ENCODE results near the gene SNX10. TPM values are rescaled to one million over a fixed set of nuclear protein-coding genes. Genes with fewer than 3 reads are reported as not detected.
"Not testable (repeated sequence)": the region's sequence is repeated elsewhere in the genome, so short reads cannot be mapped to it uniquely, and the experiment has no call there.

The SNX10 gene
- 10 to 100 TPM; 25.7 to 75.6 TPM for total RNA-seq
- polyA plus RNA-seq (ENCODE audit: insufficient read length in 6 of 6), result 10 to 100 TPM in 2 of 6 donors, 1 to 10 TPM in 4; 7.4 to 11.1 (median 9.3) TPM
- long read RNA-seq, donor 1, partial matches to known transcripts, result 0 of 4 reads
- long read RNA-seq, donor 1, other reads (novel, unspliced or antisense), result 0 of 4 reads
- long read RNA-seq, donor 2, partial matches to known transcripts, result 0 of 2 reads
- long read RNA-seq, donor 2, other reads (novel, unspliced or antisense), result 0 of 2 reads
- long read RNA-seq, donor 3, partial matches to known transcripts, result 0 of 3 reads
- long read RNA-seq, donor 3, other reads (novel, unspliced or antisense), result 0 of 3 reads
- long read RNA-seq, donor 4, partial matches to known transcripts, result 8 of 14 reads
- long read RNA-seq, donor 4, other reads (novel, unspliced or antisense), result 3 of 14 reads
- long read RNA-seq, donor 5, partial matches to known transcripts, result 0 of 7 reads
- long read RNA-seq, donor 5, other reads (novel, unspliced or antisense), result 5 of 7 reads
- long read RNA-seq, donor 6, partial matches to known transcripts, result 0 of 3 reads
- long read RNA-seq, donor 6, other reads (novel, unspliced or antisense), result 0 of 3 reads
- long read RNA-seq, donor 7, transcript SNX10-201 (7 exons, 2,546 nt), result major isoform, 6 of 6 reads
- long read RNA-seq, donor 7, partial matches to known transcripts, result 0 of 6 reads
- long read RNA-seq, donor 7, other reads (novel, unspliced or antisense), result 0 of 6 reads
- long read RNA-seq, donor 8, partial matches to known transcripts, result 0 of 4 reads
- long read RNA-seq, donor 8, other reads (novel, unspliced or antisense), result 0 of 4 reads
- long read RNA-seq, donor 9, result 0 reads
- long read RNA-seq, donor 10, partial matches to known transcripts, result 9 of 12 reads
- long read RNA-seq, donor 10, other reads (novel, unspliced or antisense), result 3 of 12 reads
- long read RNA-seq, donor 11, transcript SNX10-201 (7 exons, 2,546 nt), result major isoform, 30 of 117 reads
- long read RNA-seq, donor 11, partial matches to known transcripts, result 87 of 117 reads
- long read RNA-seq, donor 11, other reads (novel, unspliced or antisense), result 0 of 117 reads
- long read RNA-seq, donor 12, partial matches to known transcripts, result 0 of 3 reads
- long read RNA-seq, donor 12, other reads (novel, unspliced or antisense), result 0 of 3 reads

GRCh38 chr7:26291699-26292538 lies at the start of gene SNX10:
SNX10 (plus strand) TSS chr7:26291862; CDS start chr7:26346443, 54,581 bp downstream.
- peak; percentile 37 to 94 (median 70) for DNase-seq
- no peak for TF ChIP-seq CTCF (IDR thresholded peaks at IDR 0.05)
- peaks cover 0 to 42% of the 10 kb centered on the region in 2 donors for H3K4me1 ChIP-seq
- no peaks in the 10 kb centered on the region for H3K27me3 ChIP-seq
- peak within 1 kb of the TSS; percentile 39 to 86 for H3K27ac ChIP-seq
- ATAC-seq, result peak; percentile 88
- H3K4me3 ChIP-seq, result peak within 1 kb of the TSS; percentile 47 to 55
- H3K36me3 ChIP-seq, result no peaks in the 10 kb centered on the region
- intact Hi-C loops (cut with DNase I), result no loop called here
- H3K9me3 ChIP-seq, result no peaks in the 10 kb centered on the region

GRCh38 chr7:26245150-26245549 lies 46.5 kb upstream of the SNX10 start:
- H3K27me3 ChIP-seq, result no peaks in the 10 kb centered on the region
- intact Hi-C loops (cut with DNase I), result no loop called here
- H3K36me3 ChIP-seq, result no peaks in the 10 kb centered on the region
- no peak for TF ChIP-seq CTCF (IDR thresholded peaks at IDR 0.05)
- H3K4me3 ChIP-seq, result no peak overlapping the region
- no peaks in the 10 kb centered on the region for H3K4me1 ChIP-seq
- ATAC-seq, result no peak
- DNase-seq, result no peak
- no peaks in the 10 kb centered on the region for H3K9me3 ChIP-seq
- no peak overlapping the region for H3K27ac ChIP-seq

GRCh38 chr7:26250239-26250638 lies 41.4 kb upstream of the SNX10 start:
- no peak overlapping the region for H3K4me3 ChIP-seq
- intact Hi-C loops (cut with DNase I), result no loop called here
- no peaks in the 10 kb centered on the region for H3K36me3 ChIP-seq
- H3K4me1 ChIP-seq, result no peaks in the 10 kb centered on the region
- H3K27me3 ChIP-seq, result no peaks in the 10 kb centered on the region
- ATAC-seq (no peak), DNase-seq (no peak)
- H3K9me3 ChIP-seq, result no peaks in the 10 kb centered on the region
- H3K27ac ChIP-seq, result no peak overlapping the region
- no peak for TF ChIP-seq CTCF (IDR thresholded peaks at IDR 0.05)

- H3K27me3 ChIP-seq; ATAC-seq; H3K4me3 ChIP-seq; H3K27ac ChIP-seq; H3K36me3 ChIP-seq; intact Hi-C loops (cut with DNase I); DNase-seq; H3K4me1 ChIP-seq; H3K9me3 ChIP-seq: not testable (repeated sequence)
Observed at GRCh38 chr7:26261866-26262265, 29.8 kb upstream of the SNX10 start.

GRCh38 chr7:26265065-26265464 lies 26.6 kb upstream of the SNX10 start:
- no peaks in the 10 kb centered on the region for H3K36me3 ChIP-seq
- H3K27ac ChIP-seq, result no peak overlapping the region
- H3K4me3 ChIP-seq, result no peak overlapping the region
- H3K9me3 ChIP-seq, result no peaks in the 10 kb centered on the region
- DNase-seq (no peak), ATAC-seq (no peak)
- H3K4me1 ChIP-seq, result no peaks in the 10 kb centered on the region
- no peaks in the 10 kb centered on the region for H3K27me3 ChIP-seq
- intact Hi-C loops (cut with DNase I), result no loop called here
- no peak for TF ChIP-seq CTCF (IDR thresholded peaks at IDR 0.05)
